VCaP (cell line): ENCODE measurements around the gene SLC35D2.

Source experiments
- H3K27ac ChIP-seq: fragments of 450-650 bp; 2 replicates; pipeline ENCODE4 v1.5.1; 2017
- TF ChIP-seq, protein P1 (sequence below): fragments of 450-650 bp; conservative IDR thresholded peaks from 2 replicates; pipeline ENCODE4 v1.5.1; 2017; ENCODE audit warnings: mild to moderate bottlenecking, moderate library complexity

Gene SLC35D2

DNA sequence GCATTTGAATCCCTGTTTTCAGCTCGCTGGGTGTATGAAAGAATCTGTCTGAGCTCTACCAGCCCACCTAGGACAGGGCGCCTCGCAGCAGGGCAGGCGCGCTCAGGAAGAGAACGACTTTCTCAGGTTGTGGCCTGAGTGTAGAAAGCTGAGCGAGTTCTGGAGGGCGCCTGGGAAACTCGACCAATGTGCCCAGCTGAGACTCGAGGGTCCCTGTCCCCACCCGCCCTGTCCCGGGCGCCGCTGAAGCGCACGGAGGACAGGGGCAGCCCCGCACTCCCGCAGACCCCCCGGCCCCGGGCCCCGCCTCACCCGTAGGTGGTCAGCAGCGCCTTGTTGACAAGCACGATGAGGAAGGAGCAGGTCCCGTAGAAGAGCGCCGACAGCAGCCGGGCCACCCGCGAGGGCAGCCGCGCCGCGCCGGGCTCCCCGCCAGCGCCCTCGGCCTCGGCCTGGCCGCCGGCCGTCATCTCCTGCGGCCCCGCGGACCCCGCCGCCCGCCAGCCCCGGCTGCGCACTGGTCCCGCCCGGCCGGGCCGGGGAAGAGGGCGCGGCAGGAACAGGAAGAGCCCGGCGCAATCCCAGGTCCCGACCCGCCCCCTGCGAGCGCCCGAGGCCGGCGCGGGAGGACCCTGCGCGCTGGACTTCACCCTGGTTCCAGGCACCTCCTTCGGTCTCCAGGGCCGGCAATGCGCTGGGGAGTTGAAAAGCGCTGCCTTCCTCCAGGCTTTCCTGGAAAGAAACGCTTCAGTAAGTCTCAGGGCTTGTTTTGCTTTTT is at the start of gene SLC35D2:
TSS of gene SLC35D2 (minus strand) at position 547 of the 778 bp plus-strand sequence. CDS start at position 470, 77 bp downstream.
- peak within 1 kb of the TSS; percentile 74 for H3K27ac ChIP-seq
- TF ChIP-seq, protein P1, sequence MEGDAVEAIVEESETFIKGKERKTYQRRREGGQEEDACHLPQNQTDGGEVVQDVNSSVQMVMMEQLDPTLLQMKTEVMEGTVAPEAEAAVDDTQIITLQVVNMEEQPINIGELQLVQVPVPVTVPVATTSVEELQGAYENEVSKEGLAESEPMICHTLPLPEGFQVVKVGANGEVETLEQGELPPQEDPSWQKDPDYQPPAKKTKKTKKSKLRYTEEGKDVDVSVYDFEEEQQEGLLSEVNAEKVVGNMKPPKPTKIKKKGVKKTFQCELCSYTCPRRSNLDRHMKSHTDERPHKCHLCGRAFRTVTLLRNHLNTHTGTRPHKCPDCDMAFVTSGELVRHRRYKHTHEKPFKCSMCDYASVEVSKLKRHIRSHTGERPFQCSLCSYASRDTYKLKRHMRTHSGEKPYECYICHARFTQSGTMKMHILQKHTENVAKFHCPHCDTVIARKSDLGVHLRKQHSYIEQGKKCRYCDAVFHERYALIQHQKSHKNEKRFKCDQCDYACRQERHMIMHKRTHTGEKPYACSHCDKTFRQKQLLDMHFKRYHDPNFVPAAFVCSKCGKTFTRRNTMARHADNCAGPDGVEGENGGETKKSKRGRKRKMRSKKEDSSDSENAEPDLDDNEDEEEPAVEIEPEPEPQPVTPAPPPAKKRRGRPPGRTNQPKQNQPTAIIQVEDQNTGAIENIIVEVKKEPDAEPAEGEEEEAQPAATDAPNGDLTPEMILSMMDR, result no peak

GRCh38 chr9:96430377-96430776 is 46.9 kb upstream of the SLC35D2 start:
- H3K27ac ChIP-seq, result no peak overlapping the region
- TF ChIP-seq, protein P1, result no peak

GRCh38 chr9:96429732-96430131 is 46.2 kb upstream of the SLC35D2 start:
- no peak overlapping the region for H3K27ac ChIP-seq
- TF ChIP-seq, protein P1, result no peak

DNA sequence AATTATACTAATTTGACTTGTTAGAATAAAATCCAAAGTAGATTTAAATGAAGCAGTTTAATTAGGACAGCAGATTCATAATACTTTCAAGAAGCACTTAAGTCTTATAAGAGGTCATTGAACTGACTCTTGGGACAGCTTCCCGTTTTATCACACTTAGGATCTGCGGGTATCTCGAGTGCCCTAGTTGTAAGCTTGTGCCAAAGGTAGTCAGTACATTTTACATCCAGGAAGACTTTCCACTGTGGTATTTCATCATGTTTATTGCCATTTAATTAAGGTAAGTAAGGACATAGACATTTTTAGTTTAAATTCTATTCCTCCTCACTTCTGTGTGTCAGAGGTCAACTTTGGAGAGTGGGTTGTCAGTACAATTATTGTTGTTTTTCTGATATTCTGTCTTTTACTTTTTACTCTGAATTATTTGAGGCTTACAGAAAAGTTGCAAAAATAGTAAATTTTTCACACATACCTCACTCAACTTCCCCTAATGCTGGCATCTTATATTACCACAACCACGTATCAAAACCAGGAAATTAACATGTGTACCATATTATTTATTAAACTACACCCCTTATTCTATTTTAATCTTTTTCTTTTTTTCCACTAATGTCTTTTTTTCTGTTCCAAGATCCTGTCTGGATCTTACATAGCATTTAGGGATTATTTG is 42.1 kb upstream of the SLC35D2 start:
- no peak overlapping the region for H3K27ac ChIP-seq
- TF ChIP-seq, protein P1, result no peak

DNA sequence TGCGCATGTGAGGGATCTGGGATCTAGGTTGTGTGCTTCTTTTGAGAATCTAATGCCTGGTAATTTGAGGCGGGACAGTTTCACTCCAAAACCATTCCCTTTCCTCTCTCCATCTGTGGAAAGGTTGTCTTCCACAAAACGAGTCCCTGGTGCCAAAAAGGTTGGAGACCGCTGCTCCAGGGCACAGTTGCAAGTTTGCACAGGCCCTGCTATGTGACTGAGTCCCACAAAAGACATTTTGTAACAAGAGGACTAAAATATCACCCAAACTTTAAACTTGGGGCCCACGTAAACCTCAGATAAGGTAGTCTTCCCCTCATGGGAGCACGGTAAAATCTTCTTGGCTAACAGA is 40.5 kb upstream of the SLC35D2 start:
- TF ChIP-seq, protein P1, result no peak
- no peak overlapping the region for H3K27ac ChIP-seq

DNA sequence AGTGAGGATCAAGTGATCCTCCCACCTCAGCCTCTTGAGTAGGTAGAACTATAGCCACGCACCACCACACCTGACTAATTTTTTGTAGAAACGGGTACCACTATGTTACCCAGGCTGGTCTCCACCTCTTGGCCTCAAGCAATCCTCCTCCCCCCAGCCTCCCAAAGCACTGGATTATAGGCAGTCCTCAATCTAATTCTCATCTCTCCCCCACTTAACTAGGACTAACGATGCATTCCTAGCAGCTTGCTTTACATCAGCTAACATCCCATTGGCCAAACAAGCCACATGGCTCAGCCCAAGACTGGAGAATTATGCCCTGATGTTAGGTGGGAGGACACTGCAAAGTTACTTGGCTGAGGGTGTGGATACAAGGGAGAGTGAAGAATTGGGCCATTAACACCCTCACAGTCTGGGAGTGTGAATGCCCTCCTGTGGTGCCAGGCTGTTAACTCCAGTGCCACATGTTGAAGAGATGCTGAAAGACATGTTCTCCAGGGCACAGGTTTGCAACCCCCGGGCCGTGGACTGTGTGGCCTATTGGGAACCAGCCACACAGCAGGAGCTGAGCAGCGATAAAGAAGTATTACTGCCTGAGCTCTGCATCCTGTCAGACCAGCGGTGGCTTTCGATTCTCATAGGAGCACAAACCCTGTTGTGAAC is 39.9 kb upstream of the SLC35D2 start:
- TF ChIP-seq, protein P1, result no peak
- H3K27ac ChIP-seq, result no peak overlapping the region

- H3K27ac ChIP-seq, result no peak overlapping the region
- TF ChIP-seq, protein P1, result no peak
Measured at GRCh38 chr9:96420468-96421219, 37.1 kb upstream of the SLC35D2 start.
